22Rv1 (cell line): ENCODE results near the gene CSTF3.

Source experiments
- ZFX ChIP-seq: fragments of 450-650 bp; IDR thresholded peaks from 2 replicates; pipeline ENCODE4 v1.6.1; 2017; ENCODE audit warnings: antibody characterized with exemption, borderline replicate concordance
- TF ChIP-seq, protein P1 (sequence below): fragments of 450-650 bp; IDR thresholded peaks from 2 replicates; pipeline ENCODE4 v1.5.1; 2017; ENCODE audit warnings: mild to moderate bottlenecking

DNA sequence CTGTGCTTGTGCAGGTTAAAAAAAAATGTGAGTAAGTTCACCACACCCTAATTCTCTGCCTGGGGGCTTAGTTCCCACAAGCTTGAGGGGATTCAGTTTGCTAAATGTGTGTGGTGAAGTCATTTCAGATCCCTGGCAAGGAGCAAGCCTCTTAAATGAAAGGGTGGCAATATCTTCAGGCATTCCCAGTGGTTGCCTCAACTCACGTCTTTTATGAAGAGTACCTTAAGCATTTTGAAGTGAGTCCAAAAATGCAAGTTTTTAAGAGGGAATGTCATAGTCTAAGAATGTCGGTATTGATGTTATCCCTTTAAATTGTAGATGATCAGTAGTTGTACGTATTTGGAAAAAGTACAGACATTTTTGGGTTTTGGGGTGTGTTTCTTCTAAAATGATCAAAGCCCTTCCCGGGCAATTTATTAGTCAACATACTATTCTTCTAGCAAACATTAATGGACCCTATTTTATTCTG is 117.0 kb downstream of the CSTF3 start:
- TF ChIP-seq, protein P1, sequence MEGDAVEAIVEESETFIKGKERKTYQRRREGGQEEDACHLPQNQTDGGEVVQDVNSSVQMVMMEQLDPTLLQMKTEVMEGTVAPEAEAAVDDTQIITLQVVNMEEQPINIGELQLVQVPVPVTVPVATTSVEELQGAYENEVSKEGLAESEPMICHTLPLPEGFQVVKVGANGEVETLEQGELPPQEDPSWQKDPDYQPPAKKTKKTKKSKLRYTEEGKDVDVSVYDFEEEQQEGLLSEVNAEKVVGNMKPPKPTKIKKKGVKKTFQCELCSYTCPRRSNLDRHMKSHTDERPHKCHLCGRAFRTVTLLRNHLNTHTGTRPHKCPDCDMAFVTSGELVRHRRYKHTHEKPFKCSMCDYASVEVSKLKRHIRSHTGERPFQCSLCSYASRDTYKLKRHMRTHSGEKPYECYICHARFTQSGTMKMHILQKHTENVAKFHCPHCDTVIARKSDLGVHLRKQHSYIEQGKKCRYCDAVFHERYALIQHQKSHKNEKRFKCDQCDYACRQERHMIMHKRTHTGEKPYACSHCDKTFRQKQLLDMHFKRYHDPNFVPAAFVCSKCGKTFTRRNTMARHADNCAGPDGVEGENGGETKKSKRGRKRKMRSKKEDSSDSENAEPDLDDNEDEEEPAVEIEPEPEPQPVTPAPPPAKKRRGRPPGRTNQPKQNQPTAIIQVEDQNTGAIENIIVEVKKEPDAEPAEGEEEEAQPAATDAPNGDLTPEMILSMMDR, result no peak
- TF ChIP-seq ZFX, result no peak
